Measurements from ENCODE around the gene MYOF.

- TF ChIP-seq CTCF (IDR thresholded peaks at IDR 0.05) (no peak), POLR2A (IDR thresholded peaks at IDR 0.05) (no peak), POLR2AphosphoS5 (IDR thresholded peaks at IDR 0.05) (no peak)
Measured at GRCh38 chr10:93431361-93431760, 50.8 kb downstream of the MYOF start.

All from stomach (tissue), 4 donors.